Keratinocyte (primary cell): ENCODE results near the gene STPG2. TPM values are rescaled to one million over a fixed set of nuclear protein-coding genes. Genes with fewer than 3 reads are reported as not detected.

Experiments used
- DNase-seq: peaks from one replicate; pipeline ENCODE4 v3.0.0-alpha.2; 2011; ENCODE audit warnings: low read depth, missing footprints, low spot score
- FAIRE-seq: peaks from 2 replicates; lab custom pipeline; 2011; peaks lifted over from hg19 to GRCh38; lab: Jason Lieb, UNC
- H2AFZ ChIP-seq: 2 replicates; pipeline ENCODE4 v1.6.0; 2012; ENCODE audit warnings: low read length, control low read depth, inconsistent platforms; ENCODE audit not compliant: control insufficient read depth
- H3K27ac ChIP-seq: 2 replicates; pipeline ENCODE4 v1.5.1; 2011; ENCODE audit warnings: low read length; ENCODE audit not compliant: control insufficient read depth, insufficient read depth
- H3K27me3 ChIP-seq: 3 replicates; pipeline ENCODE4 v1.6.0; 2011; ENCODE audit warnings: low read length; ENCODE audit not compliant: control insufficient read depth, insufficient read depth; ENCODE audit errors: extremely low read depth
- H3K36me3 ChIP-seq, 2 experiments: 2 replicates in 1 of 2; 3 replicates in 1 of 2; pipeline ENCODE4 v1.5.1; 2011; ENCODE audit warnings: low read length in 2 of 2, mild to moderate bottlenecking in 1 of 2; ENCODE audit not compliant: control insufficient read depth in 2 of 2, insufficient read depth in 2 of 2; ENCODE audit errors: extremely low read depth in 1 of 2
- H3K4me1 ChIP-seq: 3 replicates; pipeline ENCODE4 v1.5.1; 2011; ENCODE audit warnings: low read length; ENCODE audit not compliant: control insufficient read depth, insufficient read depth; ENCODE audit errors: extremely low read depth
- H3K4me2 ChIP-seq: 3 replicates; pipeline ENCODE4 v1.6.0; 2011; ENCODE audit warnings: low read depth, low read length; ENCODE audit not compliant: control insufficient read depth, insufficient read depth; ENCODE audit errors: extremely low read depth
- H3K4me3 ChIP-seq, 3 experiments: fragments of 200-600 bp in 1 of 3; sonication (generic) in 1 of 3; 2 replicates in 2 of 3; 3 replicates in 1 of 3; pipeline ENCODE4 v1.5.1; 2011 to 2016; ENCODE audit warnings: low read length in 3 of 3, mild to moderate bottlenecking in 3 of 3, control low read depth in 2 of 3, inconsistent platforms in 1 of 3, low read depth in 1 of 3, mixed read lengths in 1 of 3, mixed run types in 1 of 3, moderate library complexity in 1 of 3; ENCODE audit not compliant: control insufficient read depth in 2 of 3, insufficient read depth in 2 of 3; ENCODE audit errors: extremely low read depth in 1 of 3
- H3K79me2 ChIP-seq: 2 replicates; pipeline ENCODE4 v1.6.0; 2012; ENCODE audit warnings: low read length; ENCODE audit not compliant: control insufficient read depth, insufficient read depth
- H3K9ac ChIP-seq: 3 replicates; pipeline ENCODE4 v1.6.0; 2011; ENCODE audit warnings: low read length; ENCODE audit not compliant: control insufficient read depth, insufficient read depth; ENCODE audit errors: extremely low read depth
- H3K9me1 ChIP-seq: 3 replicates; pipeline ENCODE4 v1.6.0; 2011; ENCODE audit warnings: low read length; ENCODE audit not compliant: control insufficient read depth, insufficient read depth; ENCODE audit errors: extremely low read depth
- H3K9me3 ChIP-seq: 2 replicates; pipeline ENCODE4 v1.5.1; 2012; ENCODE audit warnings: low read depth, low read length; ENCODE audit not compliant: control insufficient read depth
- H4K20me1 ChIP-seq: 3 replicates; pipeline ENCODE4 v1.6.0; 2011; ENCODE audit warnings: low read length; ENCODE audit not compliant: control insufficient read depth, insufficient read depth; ENCODE audit errors: extremely low read depth
- EZH2 ChIP-seq: IDR thresholded peaks from one replicate; pipeline ENCODE4 v1.6.1; 2012; ENCODE audit warnings: inconsistent platforms, mild to moderate bottlenecking, low read length, moderate library complexity
- dilution Hi-C: fragments of 300-500 bp; cut with MboI; formaldehyde crosslinking; loops from one replicate; pipeline ENCODE4 v1.7.0; 2020; ENCODE audit warnings: low sequenced_read_pairs; ENCODE audit not compliant: extremely low pct_ligation_motif_present
- polyA minus RNA-seq, 3 experiments: library from RNA; depleted of rRNA, polyadenylated mRNA; stranded (reverse); fragments of >200 nt; gene quantifications; 1 replicate in 1 of 3; 2 replicates in 1 of 3; 3 replicates in 1 of 3; pipeline ENCODE4 v1.2.3, GENCODE V29; 2011
- polyA plus RNA-seq, 5 experiments: library from polyadenylated mRNA; depleted of rRNA in 3 of 5; stranded (reverse) in 3 of 5; stranded (forward) in 1 of 5; unstranded in 1 of 5; fragments of >200 nt; gene quantifications; 1 replicate in 1 of 5; 2 replicates in 3 of 5; 3 replicates in 1 of 5; pipeline versions ENCODE4 v1.2.1 to v1.2.3, GENCODE V29; 2011 to 2012; ENCODE audit warnings: missing spikeins in 2 of 5, low read depth in 1 of 5, low replicate concordance in 1 of 5
- TF ChIP-seq, protein P1 (sequence below), 3 experiments: IDR thresholded peaks in 1 of 3; conservative IDR thresholded peaks in 1 of 3; optimal IDR thresholded peaks in 1 of 3; 2 replicates in 2 of 3; 3 replicates in 1 of 3; pipeline versions ENCODE3 to v1.5.1; 2011; ENCODE audit warnings: low read length in 3 of 3, mild to moderate bottlenecking in 3 of 3, moderate library complexity in 2 of 3, control low read depth in 1 of 3, inconsistent platforms in 1 of 3; ENCODE audit not compliant: insufficient read depth in 2 of 3; ENCODE audit errors: extremely low read depth in 1 of 3

Gene STPG2
- 0.07 TPM in 1 of 3 replicates, not detected in the others for polyA plus RNA-seq
- not detected for polyA plus RNA-seq (2011; ENCODE audit: low read depth)
- 0.04 TPM in 2 replicates for polyA plus RNA-seq (2011; cell fraction: cytosol; rRNA removed)
- polyA plus RNA-seq (2011; cell fraction: nucleus; rRNA removed) = 0.08 and 0.13 TPM in 2 replicates
- polyA plus RNA-seq (2012; ENCODE audit: low replicate concordance) = 0.16 TPM in 1 of 2 replicates, not detected in the other
- 0.33 to 0.51 TPM in 2 of 3 replicates, not detected in the other for polyA minus RNA-seq
- polyA minus RNA-seq (2011; cell fraction: cytosol; rRNA and poly(A)+ RNA removed) = not detected
- 0.32 and 0.39 TPM in 2 replicates for polyA minus RNA-seq (2011; cell fraction: nucleus; rRNA and poly(A)+ RNA removed)

DNA sequence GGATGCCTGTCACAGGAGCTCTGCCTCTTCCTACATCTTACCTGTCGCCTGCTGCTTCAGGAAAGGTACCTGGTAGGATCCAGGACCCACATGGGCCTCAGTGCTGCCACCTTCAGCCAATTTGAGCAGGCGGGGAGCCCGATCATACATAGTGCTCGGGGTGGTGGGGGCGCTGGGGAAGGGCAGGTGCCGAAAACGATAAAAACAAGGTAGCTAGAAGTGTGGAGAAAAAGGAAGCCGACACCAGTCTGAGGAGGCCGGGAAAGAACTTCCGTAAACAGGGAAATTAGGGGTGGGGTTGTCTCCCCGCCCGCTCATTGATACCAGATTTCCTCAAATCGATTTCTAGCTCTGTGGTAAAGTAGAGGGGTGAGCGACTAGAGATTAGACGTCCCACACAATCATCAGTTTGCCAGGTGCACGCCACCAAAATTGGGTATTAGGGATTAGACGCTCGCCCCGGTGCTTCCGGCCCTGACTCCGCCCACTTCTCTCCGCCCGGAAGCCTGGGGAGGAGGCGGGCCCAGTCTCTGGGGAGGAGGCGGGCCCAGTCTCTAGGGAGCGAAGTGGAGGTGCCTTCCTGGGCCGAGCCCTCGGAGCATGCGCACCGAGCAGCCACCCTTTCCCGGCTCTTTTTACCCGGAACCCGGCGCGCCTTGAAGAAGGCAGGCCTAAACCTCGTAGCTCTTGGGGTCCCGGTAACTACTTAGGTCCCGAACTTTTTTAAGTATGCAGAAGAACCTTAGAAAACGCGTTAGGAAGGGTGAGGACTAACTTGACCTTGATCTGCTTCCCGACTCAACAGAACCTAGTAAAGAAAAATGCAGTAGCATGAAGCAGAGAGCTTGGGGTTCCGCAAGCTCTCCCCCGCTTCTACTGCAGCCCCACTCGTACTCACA, at the start of gene STPG2:
STPG2 (minus strand) TSS at position 476 of the 899 bp plus-strand sequence.
- DNase-seq = peak; percentile 49
- Histone ChIP-seq H4K20me1 (no peaks in the 10 kb centered on the region), H3K27me3 (no peaks in the 10 kb centered on the region), H3K9ac (peak within 1 kb of the TSS; percentile 87), H2AFZ (peak within 1 kb of the TSS; percentile 99), H3K27ac (peak within 1 kb of the TSS; percentile 82), H3K4me2 (peak within 1 kb of the TSS; percentile 70), H3K4me1 (peaks cover 15% of the 10 kb centered on the region), H3K9me1 (no peaks in the 10 kb centered on the region), H3K79me2 (no peaks in the 10 kb centered on the region), H3K4me3 (peak within 1 kb of the TSS; percentile 69 to 96 (median 87)), H3K9me3 (no peaks in the 10 kb centered on the region), H3K36me3 (no peaks in the 10 kb centered on the region)
- dilution Hi-C loops = no loop called here
- peak; percentile 85 for FAIRE-seq
- TF ChIP-seq, protein P1, sequence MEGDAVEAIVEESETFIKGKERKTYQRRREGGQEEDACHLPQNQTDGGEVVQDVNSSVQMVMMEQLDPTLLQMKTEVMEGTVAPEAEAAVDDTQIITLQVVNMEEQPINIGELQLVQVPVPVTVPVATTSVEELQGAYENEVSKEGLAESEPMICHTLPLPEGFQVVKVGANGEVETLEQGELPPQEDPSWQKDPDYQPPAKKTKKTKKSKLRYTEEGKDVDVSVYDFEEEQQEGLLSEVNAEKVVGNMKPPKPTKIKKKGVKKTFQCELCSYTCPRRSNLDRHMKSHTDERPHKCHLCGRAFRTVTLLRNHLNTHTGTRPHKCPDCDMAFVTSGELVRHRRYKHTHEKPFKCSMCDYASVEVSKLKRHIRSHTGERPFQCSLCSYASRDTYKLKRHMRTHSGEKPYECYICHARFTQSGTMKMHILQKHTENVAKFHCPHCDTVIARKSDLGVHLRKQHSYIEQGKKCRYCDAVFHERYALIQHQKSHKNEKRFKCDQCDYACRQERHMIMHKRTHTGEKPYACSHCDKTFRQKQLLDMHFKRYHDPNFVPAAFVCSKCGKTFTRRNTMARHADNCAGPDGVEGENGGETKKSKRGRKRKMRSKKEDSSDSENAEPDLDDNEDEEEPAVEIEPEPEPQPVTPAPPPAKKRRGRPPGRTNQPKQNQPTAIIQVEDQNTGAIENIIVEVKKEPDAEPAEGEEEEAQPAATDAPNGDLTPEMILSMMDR (optimal IDR thresholded peaks at IDR 0.05 in 1 of 3, IDR thresholded peaks at IDR 0.05 in 1 of 3, conservative IDR thresholded peaks at IDR 0.05 in 1 of 3; ENCODE audit: extremely low read depth in 1 of 3, insufficient read depth in 2 of 3, low read length in 3 of 3) = peak; percentile 60 to 73 (median 69)
- no peak for TF ChIP-seq EZH2

DNA sequence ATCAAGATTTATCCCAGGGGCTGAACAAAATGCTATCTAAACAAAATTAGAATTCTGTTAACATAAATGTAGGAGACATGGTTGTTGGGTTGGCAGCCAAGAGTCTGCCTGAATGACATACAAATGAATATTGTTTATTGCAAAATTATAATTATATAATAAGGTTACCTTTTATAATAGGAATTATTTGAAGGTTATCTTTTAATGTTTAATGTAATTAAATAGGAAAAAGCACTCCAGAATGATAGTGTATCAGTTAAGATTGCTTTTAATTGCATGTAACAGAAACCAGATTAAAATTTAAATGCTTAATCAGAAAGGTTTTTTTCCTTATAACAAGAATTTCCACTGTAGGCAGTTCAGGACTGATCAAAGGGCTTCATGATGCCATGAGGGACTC, 42.0 kb upstream of the STPG2 start:
- no peak overlapping the region for H2AFZ ChIP-seq
- H3K9me3 ChIP-seq = no peaks in the 10 kb centered on the region
- FAIRE-seq (no peak), DNase-seq (no peak)
- H3K27me3 ChIP-seq = no peaks in the 10 kb centered on the region
- no peaks in the 10 kb centered on the region for H3K9me1 ChIP-seq
- H3K79me2 ChIP-seq = no peaks in the 10 kb centered on the region
- no peaks in the 10 kb centered on the region for H4K20me1 ChIP-seq
- no peak overlapping the region for H3K27ac ChIP-seq
- no peak overlapping the region for H3K4me3 ChIP-seq
- H3K4me1 ChIP-seq = no peaks in the 10 kb centered on the region
- no peak overlapping the region for H3K4me2 ChIP-seq
- no peaks in the 10 kb centered on the region for H3K36me3 ChIP-seq
- H3K9ac ChIP-seq = no peak overlapping the region
- dilution Hi-C loops = no loop called here
- no peak for TF ChIP-seq EZH2
- TF ChIP-seq, protein P1 (optimal IDR thresholded peaks at IDR 0.05 in 1 of 3, IDR thresholded peaks at IDR 0.05 in 1 of 3, conservative IDR thresholded peaks at IDR 0.05 in 1 of 3; ENCODE audit: extremely low read depth in 1 of 3, insufficient read depth in 2 of 3, low read length in 3 of 3) = no peak
